Spleen (tissue), 11 donors: ENCODE results near the gene ITM2C. TPM values are rescaled to one million over a fixed set of nuclear protein-coding genes. Genes with fewer than 3 reads are reported as not detected.

Experiments used
- DNase-seq: peaks from one replicate; pipeline ENCODE4 v3.0.0-alpha.2; 2020
- H3K27ac ChIP-seq, 8 donors: fragments of 200-600 bp; sonication (generic) in 7 of 8; 1 replicate in 4 of 8; 2 replicates in 4 of 8; pipeline versions ENCODE4 v1.5.0 to v1.8.0; 2016 to 2021; ENCODE audit warnings: inconsistent platforms in 4 of 8, mild to moderate bottlenecking in 4 of 8, moderate library complexity in 1 of 8
- H3K27me3 ChIP-seq, 7 donors: fragments of 200-600 bp; sonication (generic) in 6 of 7; replicated peaks in 1 of 7; 1 replicate in 4 of 7; 2 replicates in 3 of 7; pipeline versions ENCODE4 v1.5.0 to v1.8.0; 2016 to 2021; ENCODE audit warnings: inconsistent platforms in 3 of 7, mild to moderate bottlenecking in 1 of 7
- H3K36me3 ChIP-seq, 6 donors: fragments of 200-600 bp; sonication (generic) in 5 of 6; 1 replicate in 4 of 6; 2 replicates in 2 of 6; pipeline versions ENCODE4 v1.5.0 to v1.8.0; 2016 to 2021; ENCODE audit warnings: inconsistent platforms in 2 of 6
- H3K4me1 ChIP-seq, 6 donors: fragments of 200-600 bp; sonication (generic) in 5 of 6; 1 replicate in 3 of 6; 2 replicates in 3 of 6; pipeline versions ENCODE4 v1.5.0 to v1.8.0; 2016 to 2021; ENCODE audit warnings: inconsistent platforms in 3 of 6
- H3K4me3 ChIP-seq, 8 donors: fragments of 200-600 bp; sonication (generic) in 7 of 8; 1 replicate in 4 of 8; 2 replicates in 4 of 8; pipeline versions ENCODE4 v1.5.0 to v1.8.0; 2016 to 2021; ENCODE audit warnings: inconsistent platforms in 4 of 8, mild to moderate bottlenecking in 4 of 8, moderate library complexity in 2 of 8
- H3K9me3 ChIP-seq, 8 donors: fragments of 200-600 bp; sonication (generic) in 7 of 8; 1 replicate in 4 of 8; 2 replicates in 4 of 8; pipeline versions ENCODE4 v1.5.0 to v1.8.0; 2016 to 2021; ENCODE audit warnings: inconsistent platforms in 4 of 8
- POLR2A ChIP-seq, 3 donors: fragments of 450-650 bp; IDR thresholded peaks; one replicate each; pipeline ENCODE4 v1.5.1; 2017; ENCODE audit warnings: antibody characterized with exemption in 3 of 3, mild to moderate bottlenecking in 1 of 3
- POLR2AphosphoS5 ChIP-seq, 3 donors: sonication (generic); formaldehyde crosslinking; IDR thresholded peaks; one replicate each; pipeline ENCODE4 v1.5.1; 2017; ENCODE audit warnings: antibody characterized with exemption in 3 of 3
- WGBS, 5 donors: extraction: QIAGEN DNeasy Blood & Tissue Kit in 3 of 5; methylation state at CpG; one replicate each; pipeline versions ENCODE4 v1.1.5 to v1.1.7; 2013 to 2018; 5-methylcytosine and 5-hydroxymethylcytosine counted together
- intact Hi-C: fragments of 100-400 bp; cut with DNase I; formaldehyde crosslinking; loops from one replicate; pipeline ENCODE4 v1.15.0; 2023; ENCODE audit warnings: low total_unique reads
- polyA plus RNA-seq, 3 donors: library from polyadenylated mRNA; stranded (reverse); fragments of 200-250 nt; gene quantifications; one replicate each; pipeline ENCODE4 v1.2.1, GENCODE V29; 2013
- total RNA-seq, 7 donors: library from RNA; depleted of rRNA in 3 of 7; stranded (reverse); fragments of >200 nt in 3 of 7; fragmentation: NEBNext Ultra II Directional in 4 of 7; extraction: Animal tissue kit (Norgen Biotek cat#: 25700) in 4 of 7; gene quantifications; one replicate each; pipeline versions ENCODE4 v1.1.0 to v1.2.1, GENCODE V29; 2016 to 2021
- TF ChIP-seq, protein P1 (sequence below), 11 experiments: fragments of 200-600 bp in 7 of 11; fragments of 450-650 bp in 4 of 11; sonication (generic) in 4 of 11; IDR thresholded peaks in 8 of 11; conservative IDR thresholded peaks in 3 of 11; 1 replicate in 7 of 11; 2 replicates in 4 of 11; pipeline versions ENCODE4 v1.4.0 to v1.8.0; 2016 to 2021; ENCODE audit warnings: antibody characterized with exemption in 11 of 11, inconsistent platforms in 4 of 11, mild to moderate bottlenecking in 1 of 11
- donor health status: healthy with polysubstance abuse.
- donor health status: DM: no; HTN: no; CAD: no; lungs with moderate emphysema.
- donor health status: DM: no; HTN: no; CAD: no.
- donor health status: Bipolar disorder and iron deficiency.
- donor health status: healthy.
- donor health status: DM: no; HTN: no; CAD: no.
- donor health status: DM: yes; HTN: yes; CAD: no.

Gene ITM2C
- total and polyA plus RNA-seq, 10 donors, result 58.5 to 150 (median 93.7) TPM

DNA sequence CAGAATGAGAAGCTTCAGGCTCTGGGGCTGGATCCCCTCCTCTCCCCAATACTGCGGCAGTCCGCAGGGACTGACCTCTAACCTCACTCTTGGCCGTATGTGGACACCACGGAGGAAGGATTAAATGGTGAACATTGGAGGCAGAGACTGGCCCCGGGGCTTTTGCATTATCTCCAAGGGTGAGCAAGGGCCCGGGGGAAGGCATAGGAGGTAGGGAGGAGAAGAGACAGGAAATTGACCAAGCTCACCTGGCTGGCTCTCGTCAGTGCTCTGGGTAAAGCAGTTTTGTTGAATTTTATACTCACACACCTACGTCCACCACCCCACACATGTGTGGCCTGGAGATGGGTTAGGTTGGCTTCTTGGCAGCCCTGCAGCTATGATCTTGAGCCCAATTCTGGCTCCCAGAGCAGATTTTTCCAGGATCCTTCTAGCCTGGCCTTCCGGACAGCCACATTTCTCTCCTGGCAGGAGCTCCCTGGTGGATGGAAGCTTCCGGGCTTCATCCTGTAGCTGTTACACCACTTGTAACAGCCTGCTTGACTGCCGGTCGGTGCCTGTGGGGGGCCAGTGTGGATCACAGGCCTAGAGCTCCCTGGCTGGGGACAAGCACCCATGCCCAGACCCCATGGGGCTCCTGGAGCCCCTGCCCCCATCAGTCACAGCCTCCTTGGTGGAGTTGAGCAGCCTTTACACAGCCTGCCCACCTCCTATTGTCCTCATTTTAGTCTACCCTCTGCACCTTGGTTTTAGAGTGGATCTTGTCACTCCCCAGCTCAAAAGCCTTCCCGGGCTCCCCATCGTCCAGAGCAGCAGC is 7.6 kb downstream of the ITM2C start:
- TF ChIP-seq, protein P1, sequence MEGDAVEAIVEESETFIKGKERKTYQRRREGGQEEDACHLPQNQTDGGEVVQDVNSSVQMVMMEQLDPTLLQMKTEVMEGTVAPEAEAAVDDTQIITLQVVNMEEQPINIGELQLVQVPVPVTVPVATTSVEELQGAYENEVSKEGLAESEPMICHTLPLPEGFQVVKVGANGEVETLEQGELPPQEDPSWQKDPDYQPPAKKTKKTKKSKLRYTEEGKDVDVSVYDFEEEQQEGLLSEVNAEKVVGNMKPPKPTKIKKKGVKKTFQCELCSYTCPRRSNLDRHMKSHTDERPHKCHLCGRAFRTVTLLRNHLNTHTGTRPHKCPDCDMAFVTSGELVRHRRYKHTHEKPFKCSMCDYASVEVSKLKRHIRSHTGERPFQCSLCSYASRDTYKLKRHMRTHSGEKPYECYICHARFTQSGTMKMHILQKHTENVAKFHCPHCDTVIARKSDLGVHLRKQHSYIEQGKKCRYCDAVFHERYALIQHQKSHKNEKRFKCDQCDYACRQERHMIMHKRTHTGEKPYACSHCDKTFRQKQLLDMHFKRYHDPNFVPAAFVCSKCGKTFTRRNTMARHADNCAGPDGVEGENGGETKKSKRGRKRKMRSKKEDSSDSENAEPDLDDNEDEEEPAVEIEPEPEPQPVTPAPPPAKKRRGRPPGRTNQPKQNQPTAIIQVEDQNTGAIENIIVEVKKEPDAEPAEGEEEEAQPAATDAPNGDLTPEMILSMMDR (IDR thresholded peaks at IDR 0.05 in 8 of 11, conservative IDR thresholded peaks at IDR 0.05 in 3 of 11), result no peak
- no peak for TF ChIP-seq POLR2AphosphoS5 (IDR thresholded peaks at IDR 0.05)
- TF ChIP-seq POLR2A (IDR thresholded peaks at IDR 0.05), result no peak
- Histone ChIP-seq H3K4me3 (peak overlapping the region in 1 of 8 donors; percentile 46), H3K27ac (peak overlapping the region in 7 of 8 donors; percentile 37 to 89 (median 80)), H3K36me3 (peaks cover 0 to 30% (median 9%) of the 10 kb centered on the region in 6 donors), H3K9me3 (no peaks in the 10 kb centered on the region), H3K27me3 (no peaks in the 10 kb centered on the region), H3K4me1 (peaks cover 25 to 100% (median 87%) of the 10 kb centered on the region in 6 donors)
- peak; percentile 73 for DNase-seq
- intact Hi-C loops, result no loop called here
- 78 to 93% (median 84%) methylated on average over 14 of the region's 14 CpGs for WGBS, 5 donors

DNA sequence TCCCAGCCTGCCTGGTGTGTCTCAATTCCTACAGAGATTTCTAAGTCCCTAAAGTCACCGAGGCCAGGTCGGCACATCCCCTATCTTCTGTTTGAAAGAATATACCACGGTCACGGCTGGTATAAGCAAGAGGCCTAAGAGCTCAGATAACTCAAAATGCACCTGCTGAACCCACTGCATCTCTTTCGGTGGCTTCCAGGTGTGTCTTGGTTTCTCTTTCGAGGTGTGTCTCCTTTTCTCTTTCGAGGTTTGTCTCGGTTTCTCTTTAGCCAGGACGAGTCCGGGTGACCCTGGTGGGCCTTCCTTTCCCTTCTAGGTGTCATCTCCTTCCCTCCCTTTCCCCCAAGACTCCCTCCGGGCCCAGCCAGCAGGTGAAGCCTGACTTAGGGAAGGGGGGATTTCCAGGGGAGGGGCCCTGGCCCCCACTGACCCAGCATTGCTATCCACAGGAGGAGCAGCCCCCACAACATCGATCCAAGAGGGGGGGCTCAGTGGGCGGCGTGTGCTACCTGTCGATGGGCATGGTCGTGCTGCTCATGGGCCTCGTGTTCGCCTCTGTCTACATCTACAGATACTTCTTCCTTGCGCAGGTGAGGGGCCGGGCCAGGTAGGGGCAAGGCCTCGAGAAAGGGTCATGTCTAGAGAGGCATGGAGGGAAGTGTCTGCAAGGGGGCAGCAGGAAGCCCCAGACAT is 8.4 kb downstream of the ITM2C start:
- intact Hi-C loops, result no loop called here
- Histone ChIP-seq H3K9me3 (no peaks in the 10 kb centered on the region), H3K4me1 (peaks cover 28 to 100% (median 87%) of the 10 kb centered on the region in 6 donors), H3K27me3 (no peaks in the 10 kb centered on the region), H3K27ac (peak overlapping the region in 7 of 8 donors; percentile 37 to 89 (median 80)), H3K36me3 (peaks cover 0 to 38% (median 9%) of the 10 kb centered on the region in 6 donors), H3K4me3 (peak overlapping the region in 1 of 8 donors; percentile 46)
- no peak for TF ChIP-seq POLR2A (IDR thresholded peaks at IDR 0.05)
- TF ChIP-seq POLR2AphosphoS5 (IDR thresholded peaks at IDR 0.05), result peak in 1 of 3 donors; percentile 65
- no peak for DNase-seq
- WGBS, 5 donors, result 60 to 79% (median 72%) methylated on average over 13 to 21 of the region's 21 CpGs

DNA sequence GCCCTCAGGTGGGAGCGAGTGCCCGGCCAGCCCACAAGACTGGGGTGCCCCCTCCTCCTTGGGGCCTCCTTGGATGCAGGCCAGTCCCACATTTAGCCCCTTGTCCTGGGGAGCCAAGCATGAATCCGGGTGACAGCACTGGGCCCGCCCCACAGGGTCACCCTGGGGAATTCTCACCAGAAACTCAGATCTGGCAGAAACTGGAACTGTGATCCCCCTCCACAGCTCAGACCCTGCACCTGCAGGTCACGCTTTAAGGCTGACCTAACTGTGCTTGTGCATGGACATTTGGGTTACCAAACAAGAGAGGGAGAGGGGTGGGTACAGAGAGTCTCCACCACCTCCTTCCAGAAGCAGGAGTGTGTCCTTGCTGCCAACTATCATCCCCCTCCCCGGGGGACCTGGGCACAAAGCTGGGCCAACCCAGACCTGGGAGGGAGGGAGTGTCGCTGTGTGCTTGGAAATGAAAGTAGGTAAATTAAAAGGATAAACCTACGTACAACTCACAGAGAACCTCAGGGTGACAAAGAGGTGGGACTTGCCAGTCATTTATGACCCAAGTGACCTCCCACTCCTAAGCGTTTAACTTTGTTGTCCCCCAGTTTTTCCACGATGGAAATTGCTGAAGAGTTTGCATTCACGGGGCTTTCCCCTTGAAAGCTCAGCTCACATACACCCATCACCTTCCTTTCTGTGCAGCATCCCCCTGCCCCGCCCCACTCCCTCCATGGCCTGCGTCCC is 9.1 kb downstream of the ITM2C start:
- intact Hi-C loops, result no loop called here
- Histone ChIP-seq H3K27me3 (no peaks in the 10 kb centered on the region), H3K4me1 (peaks cover 26 to 100% (median 90%) of the 10 kb centered on the region in 6 donors), H3K36me3 (peaks cover 0 to 45% (median 12%) of the 10 kb centered on the region in 6 donors), H3K4me3 (peak overlapping the region in 1 of 8 donors; percentile 46), H3K27ac (peak overlapping the region in 7 of 8 donors; percentile 61 to 89 (median 80)), H3K9me3 (no peaks in the 10 kb centered on the region)
- WGBS, 5 donors, result 66 to 79% (median 73%) methylated on average over 11 to 13 of the region's 13 CpGs
- peak; percentile 89 for DNase-seq
- TF ChIP-seq, protein P1 (IDR thresholded peaks at IDR 0.05 in 8 of 11, conservative IDR thresholded peaks at IDR 0.05 in 3 of 11), result no peak
- TF ChIP-seq POLR2AphosphoS5 (IDR thresholded peaks at IDR 0.05), result peak in 2 of 3 donors; percentile 26 to 71
- no peak for TF ChIP-seq POLR2A (IDR thresholded peaks at IDR 0.05)

DNA sequence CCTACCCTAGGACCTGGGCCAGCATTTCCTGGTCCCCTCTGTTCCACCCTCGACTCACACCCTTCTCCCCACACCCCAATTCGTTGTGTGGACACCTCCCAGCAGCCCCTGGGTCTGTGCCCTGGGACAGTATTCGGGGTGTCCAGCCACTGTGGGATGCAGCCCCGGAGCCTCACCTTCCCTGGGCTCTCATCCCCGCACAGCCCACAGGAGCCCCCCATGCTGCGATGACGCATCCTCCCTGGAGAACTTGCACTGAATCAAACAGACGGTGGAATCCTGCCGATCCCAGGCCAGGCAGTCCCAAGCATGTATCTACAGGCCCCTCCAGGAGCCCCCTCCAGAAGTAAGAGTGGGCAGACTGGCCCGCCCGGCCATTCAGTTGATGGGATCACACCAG is 9.7 kb downstream of the ITM2C start:
- Histone ChIP-seq H3K4me3 (no peak overlapping the region), H3K36me3 (peaks cover 0 to 51% (median 13%) of the 10 kb centered on the region in 6 donors), H3K27ac (peak overlapping the region in 7 of 8 donors; percentile 61 to 89 (median 80)), H3K27me3 (no peaks in the 10 kb centered on the region), H3K9me3 (no peaks in the 10 kb centered on the region), H3K4me1 (peaks cover 31 to 100% (median 91%) of the 10 kb centered on the region in 6 donors)
- 86 to 92% (median 89%) methylated on average over 8 to 11 of the region's 11 CpGs for WGBS, 5 donors
- TF ChIP-seq, protein P1 (IDR thresholded peaks at IDR 0.05 in 8 of 11, conservative IDR thresholded peaks at IDR 0.05 in 3 of 11), result no peak
- TF ChIP-seq POLR2A (IDR thresholded peaks at IDR 0.05), result no peak
- TF ChIP-seq POLR2AphosphoS5 (IDR thresholded peaks at IDR 0.05), result no peak
- peak; percentile 78 for DNase-seq
- intact Hi-C loops, result no loop called here
